ENCODE results near the gene EGR1. TPM values are rescaled to one million over a fixed set of nuclear protein-coding genes. Genes with fewer than 3 reads are reported as not detected.
A peak's percentile ranks its signal among the peaks of the same experiment; 100 is the strongest.

EGR1 gene
- polyA plus RNA-seq, 1 experiment: 4.7 TPM

GRCh38 chr5:138438724-138439476 lies 26.4 kb upstream of the EGR1 start, which contains the start of gene REEP2:
Gene REEP2 (plus strand): TSS chr5:138439057. CDS start chr5:138439209, 152 bp downstream.
- H3K36me3 ChIP-seq (ENCODE audit: control insufficient read depth, insufficient read depth, low read length): peaks cover 9% of the 10 kb centered on the region
- DNase-seq (ENCODE audit: low read depth): no peak
- TF ChIP-seq CTCF (IDR thresholded peaks at IDR 0.05; ENCODE audit: insufficient read depth, low read depth, low read length): no peak
- H3K27me3 ChIP-seq (ENCODE audit: control insufficient read depth, insufficient read depth, low read length): no peaks in the 10 kb centered on the region
- CTCF ChIA-PET: interaction anchor here (0.5 to 2.8 kb wide), 8 partner anchors 8 to 259 kb away, joined by 3 to 16 read pairs (median 3); partner anchors contain the start of gene EGR1
- peak within 1 kb of the TSS; percentile 57 for H3K4me3 ChIP-seq (ENCODE audit: low read depth, low read length)
- POLR2A ChIA-PET: no interaction called here

- DNase-seq (ENCODE audit: low read depth): no peak
These were observed 25.7 kb upstream of the EGR1 start for GRCh38 chr5:138439477-138440158.

GRCh38 chr5:138440159-138441073 lies 24.9 kb upstream of the EGR1 start:
- ChIA-PET CTCF (interaction anchor here (1.0 to 2.8 kb wide), 3 partner anchors 10 to 63 kb away, joined by 3 to 16 read pairs (median 4); no protein-coding TSS in a partner anchor), POLR2A (no interaction called here)
- H3K27me3 ChIP-seq (ENCODE audit: control insufficient read depth, insufficient read depth, low read length): no peaks in the 10 kb centered on the region
- TF ChIP-seq CTCF (IDR thresholded peaks at IDR 0.05; ENCODE audit: insufficient read depth, low read depth, low read length): no peak
- H3K36me3 ChIP-seq (ENCODE audit: control insufficient read depth, insufficient read depth, low read length): peaks cover 4% of the 10 kb centered on the region
- DNase-seq (ENCODE audit: low read depth): no peak
- no peak overlapping the region for H3K4me3 ChIP-seq (ENCODE audit: low read depth, low read length)

More at GRCh38 chr5:138439477-138440158, 25.7 kb upstream of the EGR1 start:
- POLR2A ChIA-PET: no interaction called here
- H3K36me3 ChIP-seq (ENCODE audit: control insufficient read depth, insufficient read depth, low read length): peaks cover 7% of the 10 kb centered on the region
- no peaks in the 10 kb centered on the region for H3K27me3 ChIP-seq (ENCODE audit: control insufficient read depth, insufficient read depth, low read length)
- H3K4me3 ChIP-seq (ENCODE audit: low read depth, low read length): peak overlapping the region; percentile 57
- CTCF ChIA-PET: interaction anchor here (0.8 to 2.8 kb wide), 4 partner anchors 10 to 64 kb away, joined by 3 to 16 read pairs (median 4); partner anchors contain the start of gene EGR1
- TF ChIP-seq CTCF (IDR thresholded peaks at IDR 0.05; ENCODE audit: insufficient read depth, low read depth, low read length): no peak

- Histone ChIP-seq H3K27me3 (ENCODE audit: control insufficient read depth, insufficient read depth, low read length) (no peaks in the 10 kb centered on the region), H3K4me3 (ENCODE audit: low read depth, low read length) (no peak overlapping the region), H3K36me3 (ENCODE audit: control insufficient read depth, insufficient read depth, low read length) (no peaks in the 10 kb centered on the region)
- TF ChIP-seq CTCF (IDR thresholded peaks at IDR 0.05; ENCODE audit: insufficient read depth, low read depth, low read length): no peak
- ChIA-PET CTCF (interaction anchor here (1.0 kb wide), 1 partner anchor 9 kb away, joined by 3 read pairs; no protein-coding TSS in a partner anchor), POLR2A (no interaction called here)
- DNase-seq (ENCODE audit: low read depth): no peak
These were observed 24.1 kb upstream of the EGR1 start for GRCh38 chr5:138441221-138441620.

All from BJ (cell line).